D341Med (cell line): Measurements from ENCODE around the gene SNTG2.

Experiments used
- DNase-seq: peaks from one replicate; pipeline ENCODE4 v3.0.0; 2012; ENCODE audit warnings: low spot score

SNTG2 gene

DNA sequence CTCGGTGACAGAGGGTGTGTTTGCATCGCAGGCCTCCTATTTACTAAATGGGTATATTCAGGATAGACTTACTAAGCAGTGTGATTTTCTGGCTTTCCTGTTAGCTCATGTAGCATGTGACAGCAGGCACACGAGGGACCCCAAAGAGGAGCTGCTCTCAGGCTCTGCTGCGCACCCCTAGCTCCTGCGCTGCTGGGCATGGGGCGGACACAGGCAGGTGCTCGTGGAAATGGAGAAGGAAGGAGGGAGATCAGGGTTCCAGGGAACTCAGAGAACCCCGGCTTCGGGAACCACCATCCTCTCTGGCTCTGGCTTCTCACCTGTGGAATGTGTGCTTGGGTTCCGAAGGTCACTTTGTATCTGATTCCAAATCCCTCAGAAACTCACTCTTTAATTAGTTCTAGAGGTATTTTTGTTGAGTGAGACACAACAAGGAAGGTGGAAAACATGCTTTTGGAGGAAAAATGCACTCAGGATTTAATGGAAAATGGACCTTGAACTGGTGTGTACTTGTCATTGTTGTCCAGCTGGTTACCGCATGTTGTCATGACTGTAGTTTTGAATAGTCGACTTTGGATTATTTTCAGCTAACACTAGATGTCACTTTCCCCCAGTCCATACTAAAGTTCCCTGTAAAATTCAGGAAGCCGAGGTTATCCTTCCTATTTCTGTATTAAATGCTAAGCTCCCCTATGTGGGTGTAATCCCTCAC, 3.5 kb downstream of the SNTG2 start:
- no peak for DNase-seq

DNA sequence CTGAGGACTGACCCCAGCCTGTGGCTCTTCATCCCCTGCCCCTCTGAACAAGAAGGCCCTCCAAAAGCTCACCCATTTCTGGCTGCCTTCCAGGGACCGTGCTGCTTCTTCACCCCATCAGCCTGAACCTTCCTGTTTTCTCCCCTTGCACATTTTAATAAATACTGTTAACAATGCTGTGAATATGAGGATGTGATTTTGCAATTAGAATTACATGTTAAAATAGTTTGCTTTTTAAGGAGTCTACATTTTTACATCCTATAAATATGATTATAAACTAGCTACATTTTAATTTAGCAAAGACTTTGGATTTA, 4.0 kb downstream of the SNTG2 start:
- DNase-seq = no peak

DNA sequence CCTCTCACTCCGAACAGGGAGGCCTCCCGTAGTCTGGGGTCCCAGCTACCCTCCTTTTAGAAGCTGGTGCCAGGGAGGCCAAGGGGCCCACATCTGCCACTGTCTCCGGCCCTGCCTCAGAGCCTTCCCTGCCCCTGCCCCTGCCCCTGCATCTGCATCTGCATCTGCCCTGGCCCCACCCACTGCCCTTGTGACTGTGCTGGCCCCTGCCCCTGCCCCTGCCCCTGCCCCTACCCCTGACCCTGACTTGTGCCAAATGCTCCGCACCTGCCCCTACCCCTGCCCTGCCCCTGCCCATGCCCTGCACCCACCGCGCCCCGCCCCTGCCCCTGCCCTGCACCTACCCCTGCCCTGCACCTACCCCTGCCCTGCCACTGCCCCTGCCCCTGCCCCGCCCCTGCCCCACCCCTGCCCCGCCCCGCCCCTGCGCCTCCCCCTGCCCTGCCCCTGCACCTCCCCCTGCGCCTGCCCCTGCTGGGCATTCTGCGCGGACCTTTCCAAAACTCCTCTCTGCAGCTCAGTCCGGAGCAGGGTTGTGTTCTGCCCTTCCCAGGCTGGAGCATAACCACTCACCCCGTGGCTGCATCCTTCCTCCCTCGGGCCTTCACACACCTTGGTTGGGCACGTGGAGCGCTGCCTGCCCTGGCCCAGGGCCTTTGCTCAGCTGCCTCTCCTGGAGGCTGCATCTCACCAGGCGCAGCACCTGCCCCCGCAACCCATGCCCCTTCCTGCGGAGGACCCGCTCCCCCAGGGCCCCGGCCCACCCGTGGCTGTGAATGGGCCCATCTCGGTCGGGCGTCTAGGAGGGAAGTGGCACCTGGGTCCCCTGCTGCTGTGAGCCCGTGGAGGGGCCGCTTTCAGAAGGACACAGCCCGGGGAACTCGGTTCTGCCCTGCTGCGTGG, 5.4 kb downstream of the SNTG2 start:
- no peak for DNase-seq

DNA sequence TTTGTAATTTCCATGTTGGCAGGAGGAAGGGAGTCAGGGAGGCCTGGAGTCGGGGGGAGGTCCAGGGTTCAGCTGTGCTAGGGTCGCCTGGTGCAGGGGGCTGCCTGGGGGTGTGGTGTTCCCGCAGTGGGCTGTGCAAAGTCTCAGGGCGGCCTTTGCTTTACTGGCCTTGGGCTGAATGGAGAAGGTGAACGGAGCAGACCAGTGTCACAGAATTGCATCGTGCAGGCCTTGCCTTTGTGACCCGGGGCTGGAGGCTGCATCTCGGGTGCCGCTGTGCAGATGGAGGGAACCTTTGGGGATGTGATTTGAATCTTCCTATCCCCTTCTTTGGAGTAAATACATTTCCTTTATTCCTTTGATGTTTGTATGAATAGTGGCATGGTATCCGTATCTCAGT, 8.8 kb downstream of the SNTG2 start:
- DNase-seq = no peak

DNA sequence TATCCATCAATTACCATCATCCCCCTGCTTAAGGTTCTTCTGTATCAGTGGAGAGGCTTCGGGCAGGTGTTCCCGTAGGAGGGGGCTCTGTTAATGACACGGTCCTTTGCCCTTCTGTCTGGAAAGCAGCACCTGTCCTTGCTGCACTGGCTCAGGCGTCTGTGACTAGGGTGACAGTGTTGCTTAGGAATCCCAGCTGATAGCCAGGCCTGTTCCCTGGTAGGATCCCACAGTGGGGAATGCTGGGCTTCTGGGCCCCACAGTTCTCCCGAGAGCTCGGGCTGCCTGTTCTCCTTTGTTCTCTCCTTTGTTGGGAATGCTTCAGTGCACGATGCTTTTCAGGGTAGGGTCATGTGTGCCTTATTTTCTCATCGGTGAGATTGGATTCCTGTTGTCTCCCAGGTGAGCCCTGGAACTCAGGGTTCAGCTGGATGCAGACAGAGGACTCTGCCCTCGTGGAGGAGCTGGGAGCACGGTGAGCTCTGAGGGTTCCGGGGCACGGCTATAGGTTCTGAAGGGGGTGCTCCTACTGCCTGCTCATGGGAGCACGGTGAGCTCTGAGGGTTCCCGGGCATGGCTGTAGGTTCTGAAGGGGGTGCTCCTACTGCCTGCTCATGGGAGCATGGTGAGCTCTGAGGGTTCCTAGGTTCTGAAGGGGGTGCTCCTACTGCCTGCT, 9.6 kb downstream of the SNTG2 start:
- no peak for DNase-seq

DNA sequence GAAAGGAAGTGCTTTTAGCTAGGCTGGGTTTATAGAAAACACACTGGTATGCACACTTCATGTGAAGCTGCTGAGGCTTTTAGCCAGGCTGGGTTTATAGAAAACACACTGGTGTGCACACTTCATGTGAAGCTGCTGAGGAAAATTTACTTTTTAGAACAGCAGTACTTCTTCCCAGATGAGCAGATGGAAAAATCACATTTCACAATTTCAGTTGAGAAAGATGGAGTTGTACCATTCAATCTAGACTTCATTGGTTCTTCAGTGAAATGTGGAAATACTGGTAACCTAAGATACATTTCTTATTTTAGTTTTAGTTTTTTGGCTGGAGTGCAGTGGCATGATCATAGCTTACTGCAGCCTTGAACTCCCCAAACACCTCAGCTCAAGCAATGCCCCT, 11.1 kb downstream of the SNTG2 start:
- no peak for DNase-seq

DNA sequence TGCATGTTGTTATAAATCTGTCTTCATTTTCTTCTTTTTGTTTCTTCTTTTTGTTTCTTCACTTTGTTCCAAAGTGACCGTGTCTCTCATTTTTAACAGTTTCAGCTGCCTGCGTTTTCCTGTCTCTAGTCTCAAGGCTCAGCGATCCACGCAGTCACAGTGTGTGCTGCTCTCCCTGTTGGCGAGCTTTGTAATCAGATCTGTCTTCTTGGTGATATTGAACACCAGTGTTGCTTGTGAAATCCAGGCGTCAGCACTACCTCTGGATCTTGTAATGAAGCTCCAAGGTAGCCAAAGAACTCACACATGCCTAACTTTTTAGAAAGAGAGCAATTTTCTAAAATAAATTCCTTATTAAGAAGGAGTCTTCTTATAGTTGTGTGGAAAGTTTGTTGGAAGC, 13.2 kb downstream of the SNTG2 start:
- no peak for DNase-seq

DNA sequence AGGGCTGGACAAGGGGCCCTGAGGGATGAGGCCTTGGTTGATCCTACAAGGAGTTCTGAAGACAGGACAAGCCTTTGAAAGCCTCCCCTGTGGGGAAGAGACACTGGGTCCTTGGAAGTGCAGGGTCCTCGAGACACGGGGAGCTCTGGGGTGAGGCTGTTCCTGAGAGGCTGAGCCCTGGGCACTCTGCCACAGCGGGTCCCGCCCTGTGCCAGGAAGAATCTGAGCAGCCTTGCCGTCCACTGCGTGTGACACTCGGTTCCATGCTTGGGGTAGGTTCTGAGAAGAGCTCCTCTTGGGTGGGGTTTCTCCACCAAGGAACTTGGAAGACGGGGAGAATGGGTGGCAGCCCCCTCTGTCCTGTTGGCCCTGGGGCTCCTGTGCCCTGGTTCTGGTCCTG, 13.9 kb downstream of the SNTG2 start:
- DNase-seq = no peak

DNA sequence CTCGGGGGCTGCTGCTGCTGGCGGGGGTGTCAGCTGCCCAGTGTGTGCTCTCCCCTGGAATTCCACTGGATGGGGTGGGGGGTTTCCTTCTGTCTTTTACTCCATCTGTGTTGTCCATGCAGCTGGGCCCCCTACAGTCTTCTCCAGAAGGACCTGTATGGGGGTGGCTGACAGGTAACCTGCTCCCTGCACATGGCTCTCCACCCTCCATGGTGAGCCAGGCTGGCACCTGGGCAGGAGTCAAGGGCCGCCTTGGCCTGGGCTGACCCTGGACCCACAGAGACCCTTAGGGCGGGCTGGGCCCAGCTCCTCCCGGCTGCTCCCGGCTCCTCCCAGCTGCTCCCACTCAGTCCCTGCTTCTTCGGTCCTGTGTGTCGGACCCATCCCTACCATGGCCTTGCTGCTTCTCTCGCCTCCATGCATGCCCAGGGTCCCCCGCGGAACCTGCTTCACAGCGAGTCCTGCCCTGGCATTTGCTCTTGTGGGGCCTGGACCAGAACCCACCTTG, 15.0 kb downstream of the SNTG2 start:
- DNase-seq = no peak

DNA sequence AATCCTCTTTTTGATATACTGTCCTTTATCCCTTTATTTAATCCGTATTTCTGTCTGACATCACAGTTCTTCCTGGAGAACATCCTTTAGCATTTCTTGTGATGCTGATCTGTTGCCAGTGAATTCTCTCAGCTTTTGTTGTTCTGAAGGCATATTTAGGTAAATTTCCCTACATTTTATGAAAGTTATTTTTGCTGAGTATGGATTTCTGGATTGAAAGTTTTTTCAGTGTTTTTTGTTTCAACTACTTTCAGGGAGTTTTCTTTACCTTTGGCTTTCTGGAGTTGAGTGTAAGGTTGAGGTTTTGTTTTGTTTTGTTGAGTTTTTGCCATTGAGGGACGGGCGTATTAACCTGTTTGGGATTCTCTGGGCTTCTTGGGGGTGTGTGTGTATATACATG, 22.5 kb downstream of the SNTG2 start:
- no peak for DNase-seq

DNA sequence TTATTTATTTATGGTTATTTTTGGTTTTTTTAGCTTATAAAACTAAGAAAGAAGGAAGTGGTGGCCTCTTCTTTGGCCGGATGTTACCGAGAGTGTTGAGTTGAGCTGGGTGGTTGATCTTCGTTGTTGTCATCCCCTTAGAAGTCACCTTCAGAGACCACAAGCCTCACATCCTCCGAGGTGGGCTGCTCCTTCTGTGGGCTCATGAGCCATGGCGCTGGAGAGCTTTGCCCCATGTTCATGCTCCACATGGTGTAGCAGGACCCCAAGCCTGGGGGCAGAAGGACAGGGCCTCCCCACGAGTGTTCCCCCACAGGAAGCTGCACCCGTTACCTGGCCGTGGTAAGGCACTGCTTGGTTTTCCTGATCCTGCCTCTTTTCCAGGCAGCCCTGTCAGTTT, 23.4 kb downstream of the SNTG2 start:
- no peak for DNase-seq

DNA sequence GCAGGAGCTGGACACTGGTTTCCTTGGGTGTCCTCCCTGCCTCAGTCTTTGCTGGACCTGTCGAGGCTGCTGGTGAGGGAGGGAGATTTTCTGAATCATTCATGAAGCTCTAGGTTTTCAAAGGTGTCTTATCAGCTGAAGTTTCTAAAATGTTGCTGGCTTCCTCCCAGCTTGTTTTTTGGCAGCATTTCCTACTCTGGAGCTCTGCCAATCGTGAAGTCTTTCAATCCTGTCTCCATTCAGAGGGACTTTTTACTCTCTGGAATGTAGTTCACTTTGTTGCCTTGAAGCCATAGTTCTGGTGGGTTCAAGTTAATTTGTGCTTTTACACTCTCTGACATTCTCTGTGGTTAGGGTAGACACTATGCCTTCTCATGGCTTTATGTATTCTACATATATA, 23.9 kb downstream of the SNTG2 start:
- no peak for DNase-seq

DNA sequence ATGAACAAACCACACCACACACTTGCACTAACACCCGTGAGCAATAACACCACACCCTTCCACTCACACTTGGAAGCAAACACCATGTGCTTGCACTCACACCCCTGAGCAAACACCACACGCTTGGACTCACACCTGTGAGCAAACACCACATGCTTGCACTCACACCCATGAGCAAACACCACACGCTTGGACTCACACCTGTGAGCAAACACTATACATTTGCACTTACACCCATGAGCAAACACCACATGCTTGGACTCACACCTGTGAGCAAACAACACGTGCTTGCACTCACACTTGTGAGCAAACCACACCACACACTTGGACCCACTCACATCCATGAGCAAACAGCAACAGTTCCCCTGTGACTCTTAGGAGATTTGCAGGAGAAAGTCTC, 24.4 kb downstream of the SNTG2 start:
- DNase-seq = no peak

DNA sequence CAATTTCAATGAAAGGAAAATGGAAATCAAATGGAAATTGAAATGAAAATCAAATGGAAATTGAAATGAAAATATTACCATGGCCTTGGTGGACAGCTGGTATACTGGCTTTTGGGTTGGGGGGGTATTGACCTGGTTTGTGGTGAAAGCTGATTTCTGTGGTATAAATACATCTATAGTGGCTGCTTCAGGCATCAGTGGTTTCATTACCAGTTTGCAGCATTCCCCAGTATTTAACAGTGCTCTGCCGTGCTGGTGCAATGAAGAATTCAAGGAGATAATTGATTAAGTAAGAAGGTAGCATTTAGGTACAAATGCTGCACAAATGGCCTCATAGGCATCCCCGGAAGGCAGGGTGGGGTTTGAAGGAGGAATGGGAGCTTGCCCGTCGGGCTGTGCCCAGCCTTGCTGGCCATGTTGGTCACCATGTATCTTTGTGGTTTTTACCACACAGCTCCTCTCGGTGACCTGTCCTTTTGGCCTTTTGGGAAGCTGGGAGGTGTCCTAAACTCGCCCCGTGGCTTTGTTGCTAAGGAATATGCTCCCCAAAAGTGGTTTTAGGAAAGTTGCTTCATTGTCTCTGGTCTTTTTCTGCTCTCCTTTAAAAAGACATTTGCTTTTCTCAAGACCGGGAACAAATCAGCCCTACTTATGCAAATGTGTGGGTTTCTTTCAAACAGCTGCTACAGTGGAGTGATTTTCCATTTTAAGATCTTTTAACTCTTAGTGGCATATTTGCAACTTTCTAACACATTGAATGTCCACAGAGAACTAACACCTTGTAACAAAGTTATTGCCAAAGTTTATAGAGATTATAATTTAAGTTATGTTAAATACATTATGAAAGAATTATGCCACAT, 28.6 kb downstream of the SNTG2 start:
- no peak for DNase-seq

DNA sequence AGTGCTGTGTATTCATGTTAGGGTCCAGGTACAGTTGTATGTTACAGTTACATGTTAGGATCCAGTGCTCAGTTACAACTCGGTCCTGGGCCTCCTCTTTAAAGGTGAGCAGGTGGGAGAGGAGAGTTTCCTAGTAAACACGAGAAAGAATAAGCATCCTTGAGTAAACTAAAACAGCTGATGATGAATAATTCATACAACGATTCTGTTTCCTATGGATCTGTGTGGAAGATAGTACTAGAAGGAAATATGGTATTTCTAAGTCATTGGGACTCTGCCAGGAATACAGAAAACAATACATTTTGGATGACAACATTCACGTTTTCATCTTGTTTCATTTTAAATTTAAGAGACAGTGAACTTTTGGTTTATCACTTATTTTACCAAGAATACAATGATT, 29.5 kb downstream of the SNTG2 start:
- no peak for DNase-seq

DNA sequence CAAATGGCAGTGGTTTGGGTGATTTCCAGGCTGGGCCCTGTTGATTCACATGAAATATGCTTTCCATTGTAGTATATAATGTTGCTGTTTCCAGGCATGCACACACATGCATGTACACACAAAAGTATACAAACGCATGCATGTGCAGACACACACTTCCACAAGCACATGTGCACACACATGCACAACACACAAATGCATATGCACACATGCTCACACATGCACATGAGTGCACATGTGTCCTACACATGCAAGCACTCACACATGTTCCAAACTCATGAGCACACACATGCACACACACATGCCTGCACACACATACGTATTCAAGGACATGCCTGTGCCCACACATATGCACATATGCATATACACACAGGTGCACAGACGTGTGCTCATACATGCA, 30.6 kb downstream of the SNTG2 start:
- no peak for DNase-seq

DNA sequence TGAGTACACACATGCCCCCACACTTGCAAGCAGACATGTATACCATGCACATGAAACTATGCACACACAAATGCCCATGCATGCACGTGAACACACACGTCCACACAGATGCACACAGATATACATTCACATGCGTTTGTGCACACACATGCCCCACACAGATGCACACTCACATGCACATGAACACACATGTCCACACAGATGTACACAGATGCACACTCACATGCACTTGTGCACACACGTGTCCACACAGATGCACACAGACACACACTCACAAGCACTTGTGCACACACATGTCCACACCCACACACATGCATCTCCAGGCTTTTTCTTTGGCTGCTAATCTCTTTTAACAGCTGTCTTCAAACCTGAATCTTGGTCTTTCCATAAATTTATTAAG, 31.1 kb downstream of the SNTG2 start:
- no peak for DNase-seq

DNA sequence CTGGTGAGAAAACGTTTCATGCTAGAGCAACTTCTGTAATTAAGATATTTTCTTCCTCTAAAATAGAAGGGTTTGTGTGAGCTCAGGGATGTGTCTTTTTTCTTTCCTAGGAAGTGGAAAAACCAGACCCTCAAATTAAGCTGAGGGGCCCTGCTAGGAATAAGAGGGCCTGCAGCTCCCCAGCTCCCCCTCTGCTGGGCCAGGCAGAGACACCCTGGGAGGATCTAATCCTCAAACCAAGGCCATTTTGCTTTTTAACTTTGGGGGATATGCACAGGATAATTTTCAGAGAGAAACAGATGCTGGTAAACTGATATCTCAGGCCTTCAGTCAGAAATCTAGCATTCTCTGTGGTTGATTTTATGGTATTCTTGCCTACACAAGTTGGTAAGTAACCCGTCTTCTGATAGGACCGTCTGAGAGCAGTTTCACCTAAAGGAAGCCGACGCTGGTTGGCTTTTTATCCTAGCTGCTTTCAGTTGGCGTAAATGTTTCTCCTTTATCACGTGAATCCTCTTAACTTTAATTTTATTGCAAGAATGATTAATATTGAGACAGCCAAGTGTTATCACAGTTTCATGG, 34.8 kb downstream of the SNTG2 start:
- DNase-seq = no peak

DNA sequence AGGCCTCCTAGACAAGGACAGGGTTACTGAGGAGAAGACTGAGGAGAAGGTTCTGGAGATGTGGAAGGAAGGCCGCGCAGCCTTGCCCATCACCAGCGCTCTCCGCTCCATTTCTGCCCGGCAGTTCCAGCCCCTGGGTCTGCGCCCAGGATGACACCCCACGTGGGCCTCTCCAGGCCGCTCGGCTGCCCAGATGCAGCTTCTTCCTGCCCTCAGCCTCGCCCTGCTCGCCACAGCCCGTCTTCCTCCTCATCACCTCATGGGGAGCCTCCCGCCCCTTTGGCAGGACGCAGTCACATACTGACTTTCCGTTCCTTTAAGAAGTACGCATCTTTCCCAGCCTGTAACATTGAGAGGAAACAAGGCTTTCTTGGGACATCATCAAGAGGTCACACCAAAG, 37.1 kb downstream of the SNTG2 start:
- no peak for DNase-seq

DNA sequence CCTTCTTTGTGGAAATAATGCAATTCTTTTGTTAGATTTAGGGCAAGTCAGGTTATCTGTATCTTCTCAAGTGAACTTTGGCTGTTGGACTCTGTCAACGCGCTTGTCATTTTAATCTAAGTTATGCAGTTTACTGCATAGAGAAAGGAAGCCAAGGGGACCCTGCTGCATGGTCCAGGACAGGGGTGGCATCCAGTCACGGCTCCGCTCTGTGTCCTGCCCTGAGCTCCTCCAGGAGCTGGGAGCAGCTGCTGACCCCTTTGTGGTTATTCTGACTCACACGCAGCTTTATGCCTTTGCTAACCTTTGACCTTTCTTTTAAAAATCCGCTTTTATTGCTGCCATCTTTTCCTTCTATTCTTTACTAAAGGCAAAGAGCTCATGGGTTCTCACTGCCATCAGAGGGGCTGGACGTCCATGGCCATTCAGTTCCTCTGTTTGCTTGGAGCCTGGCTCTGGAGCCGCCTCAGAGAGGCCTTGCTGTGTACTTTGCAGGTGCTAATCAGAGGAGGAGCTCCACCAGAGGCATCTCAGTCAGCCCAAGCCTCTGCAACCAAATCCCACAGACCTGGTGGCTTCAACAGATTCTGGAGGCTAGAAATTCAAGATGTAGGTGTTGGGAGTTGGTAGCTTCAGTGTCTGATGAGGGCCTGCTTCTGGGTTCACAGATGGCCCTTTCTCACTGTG, 39.3 kb downstream of the SNTG2 start:
- no peak for DNase-seq

DNA sequence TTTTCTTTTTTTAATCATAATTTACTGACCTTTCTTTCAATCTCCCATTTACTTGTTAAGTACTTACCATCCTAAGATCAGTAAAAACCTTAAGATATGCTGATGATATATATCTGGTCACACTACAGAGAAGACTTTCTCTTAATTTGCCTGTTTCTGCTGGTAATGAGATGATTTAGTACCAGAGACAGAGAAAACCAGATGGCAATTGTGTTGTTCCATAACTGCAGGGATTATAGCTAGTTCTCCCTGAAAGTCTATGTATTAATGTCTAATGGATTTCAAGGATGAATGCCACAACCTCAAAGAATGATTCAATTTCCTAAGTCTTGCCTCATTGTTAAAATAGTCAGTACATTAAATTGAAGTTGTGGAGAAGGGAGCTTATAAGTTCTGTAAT, 40.3 kb downstream of the SNTG2 start:
- no peak for DNase-seq
